Heart left ventricle (tissue), 13 donors: ENCODE measurements around the gene PRRC2C.

ENCODE experiments used
- POLR2A ChIP-seq, 2 donors: fragments of 450-650 bp; IDR thresholded peaks; one replicate each; pipeline ENCODE4 v1.6.1; 2017; ENCODE audit warnings: antibody characterized with exemption in 2 of 2, mild to moderate bottlenecking in 2 of 2, moderate library complexity in 2 of 2
- TF ChIP-seq, protein P1 (sequence below), 12 donors: fragments of 200-600 bp; sonication (generic) in 4 of 12; IDR thresholded peaks; one replicate each; pipeline versions ENCODE4 v1.5.0 to v1.8.0; 2018 to 2022; ENCODE audit warnings: antibody characterized with exemption in 12 of 12, mild to moderate bottlenecking in 5 of 12
- donor health status: ischemic (EF 13 %, LVEDD 7.1; RV severe dilation, severe dysfunction).
- donor health status: DM: no; HTN: yes; CAD: no.
- donor health status: DM: no; HTN: no; CAD: no.
- donor health status: ischemic (EF 25% LVEDD 6.9; RV normal size, moderate dysfunction).
- donor health status: ischemic (EF 25% LVEDD 5.7; RV mildly dilated, moderate dysfunction).
- donor health status: ischemic (EF 35%, LVEDD 5.7; RV mildly dilated, moderate dysfunction).
- donor health status: nonischemic (EF 11% LVEDD 7.7; RV severe dilation, severe dysfunction).
- donor health status: DM: yes; HTN: yes; CAD: no.
- donor health status: PGD.
- donor health status: ischemic (EF 29% LVEDD 5.4; RV normal size, mild dysfunction).
- donor health status: nonischemic (EF 23%, LVEDD 6.1; RV moderate dilation, normal function).

DNA sequence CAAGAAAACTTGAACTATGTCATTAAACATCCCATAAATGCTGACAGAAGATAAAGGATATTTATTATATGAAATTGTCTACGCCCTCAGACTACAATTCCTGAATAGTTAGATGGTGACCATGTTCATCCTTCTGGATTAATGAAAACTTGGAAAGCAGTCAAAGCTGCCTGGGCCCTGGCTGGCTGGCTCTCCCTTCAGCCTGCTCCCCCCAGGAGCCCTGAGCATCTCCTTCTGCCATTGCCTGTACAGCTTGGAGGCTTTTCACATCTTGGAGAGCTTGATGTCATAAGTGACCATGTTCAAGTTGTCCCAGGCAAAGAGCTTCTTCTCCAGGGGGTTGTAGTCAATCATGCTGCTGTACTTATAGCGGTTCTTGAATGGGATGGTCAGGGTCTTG lies 150.3 kb downstream of the PRRC2C start:
- TF ChIP-seq, protein P1, sequence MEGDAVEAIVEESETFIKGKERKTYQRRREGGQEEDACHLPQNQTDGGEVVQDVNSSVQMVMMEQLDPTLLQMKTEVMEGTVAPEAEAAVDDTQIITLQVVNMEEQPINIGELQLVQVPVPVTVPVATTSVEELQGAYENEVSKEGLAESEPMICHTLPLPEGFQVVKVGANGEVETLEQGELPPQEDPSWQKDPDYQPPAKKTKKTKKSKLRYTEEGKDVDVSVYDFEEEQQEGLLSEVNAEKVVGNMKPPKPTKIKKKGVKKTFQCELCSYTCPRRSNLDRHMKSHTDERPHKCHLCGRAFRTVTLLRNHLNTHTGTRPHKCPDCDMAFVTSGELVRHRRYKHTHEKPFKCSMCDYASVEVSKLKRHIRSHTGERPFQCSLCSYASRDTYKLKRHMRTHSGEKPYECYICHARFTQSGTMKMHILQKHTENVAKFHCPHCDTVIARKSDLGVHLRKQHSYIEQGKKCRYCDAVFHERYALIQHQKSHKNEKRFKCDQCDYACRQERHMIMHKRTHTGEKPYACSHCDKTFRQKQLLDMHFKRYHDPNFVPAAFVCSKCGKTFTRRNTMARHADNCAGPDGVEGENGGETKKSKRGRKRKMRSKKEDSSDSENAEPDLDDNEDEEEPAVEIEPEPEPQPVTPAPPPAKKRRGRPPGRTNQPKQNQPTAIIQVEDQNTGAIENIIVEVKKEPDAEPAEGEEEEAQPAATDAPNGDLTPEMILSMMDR (IDR thresholded peaks at IDR 0.05): no peak
- no peak for TF ChIP-seq POLR2A (IDR thresholded peaks at IDR 0.05)
